HPDE6-E6E7 (cell line): ENCODE measurements around the gene MEF2B.
A peak's percentile ranks its signal among the peaks of the same experiment; 100 is the strongest.
"Not testable (repeated sequence)": the region's sequence is repeated elsewhere in the genome, so short reads cannot be mapped to it uniquely, and the experiment has no call there.

ENCODE experiments used
- DNase-seq: peaks from one replicate; pipeline ENCODE4 v3.0.0; 2011; ENCODE audit warnings: missing footprints; ENCODE audit errors: extremely low spot score

Gene MEF2B

DNA sequence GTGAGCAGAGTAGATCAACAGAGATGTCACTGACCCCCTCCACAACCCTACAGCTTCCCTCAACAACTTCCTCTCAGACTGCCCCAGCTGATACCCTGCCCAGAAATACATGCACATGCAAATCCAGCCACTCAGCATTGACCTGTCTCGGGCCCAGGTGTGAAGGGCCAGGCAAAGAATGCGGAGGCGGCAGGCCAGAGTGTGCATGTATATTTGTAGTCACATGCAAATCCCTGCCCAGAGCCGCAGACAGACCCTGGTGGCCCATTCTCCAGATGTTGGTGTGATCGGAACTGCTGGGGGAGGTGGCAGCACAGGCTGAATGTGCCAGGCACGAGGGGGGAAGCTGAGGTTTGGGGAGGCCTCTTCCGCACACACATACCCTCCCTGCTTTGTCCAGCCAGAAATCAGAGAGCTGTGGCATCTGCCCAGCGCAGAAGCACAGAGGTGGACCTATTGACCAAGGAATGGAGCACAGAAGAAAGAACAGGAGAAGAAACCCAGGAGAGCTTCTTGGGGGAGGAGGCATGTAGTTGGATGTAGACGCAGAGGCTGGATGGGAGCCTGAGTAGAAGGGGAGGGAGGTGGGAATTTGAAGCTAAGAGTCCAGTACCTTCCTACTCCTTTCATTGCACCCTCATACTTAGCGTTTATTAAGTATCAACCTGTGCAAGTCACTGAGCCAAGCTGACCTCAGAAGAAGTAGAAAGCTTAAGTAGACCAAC lies 14.4 kb downstream of the MEF2B start:
- no peak for DNase-seq

- DNase-seq = no peak
Measured at GRCh38 chr19:19154768-19155494, 15.1 kb downstream of the MEF2B start.

DNA sequence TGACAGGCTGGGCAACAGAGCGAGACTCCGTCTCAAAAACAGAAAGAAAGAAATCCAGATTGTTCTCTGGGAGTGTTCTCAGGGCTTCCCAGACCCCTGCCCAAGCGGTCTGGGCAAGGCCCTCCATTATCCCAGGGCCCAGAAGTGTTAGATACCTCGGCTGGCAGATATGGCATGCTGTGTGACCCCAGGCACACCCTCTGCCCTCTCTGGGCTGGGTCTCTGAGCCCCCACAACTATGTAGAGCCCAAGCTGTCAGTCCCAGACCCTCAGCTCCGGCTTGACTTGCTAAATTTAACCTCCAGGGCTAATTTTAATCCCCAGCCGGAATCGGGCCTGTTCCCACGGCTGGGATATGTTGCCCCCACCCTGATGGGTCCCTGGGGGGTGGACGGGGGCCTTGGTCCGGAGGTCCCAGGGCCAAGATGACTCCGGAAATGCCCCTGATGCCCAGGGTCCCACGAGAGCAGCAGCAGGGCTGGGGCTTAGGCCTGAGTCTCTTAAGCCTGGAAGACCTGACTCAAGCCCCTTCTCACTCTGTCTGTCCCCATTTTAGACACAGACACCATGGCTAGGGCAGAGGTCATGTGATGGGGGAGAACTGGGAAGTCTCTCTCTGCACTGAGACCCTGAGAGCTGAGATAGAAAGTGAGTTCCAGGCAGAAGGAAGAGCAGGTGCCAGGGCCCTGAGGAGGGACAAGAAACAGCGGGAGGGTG lies 17.2 kb downstream of the MEF2B start:
- DNase-seq = no peak

GRCh38 chr19:19151418-19151817 lies 18.6 kb downstream of the MEF2B start:
- no peak for DNase-seq

DNA sequence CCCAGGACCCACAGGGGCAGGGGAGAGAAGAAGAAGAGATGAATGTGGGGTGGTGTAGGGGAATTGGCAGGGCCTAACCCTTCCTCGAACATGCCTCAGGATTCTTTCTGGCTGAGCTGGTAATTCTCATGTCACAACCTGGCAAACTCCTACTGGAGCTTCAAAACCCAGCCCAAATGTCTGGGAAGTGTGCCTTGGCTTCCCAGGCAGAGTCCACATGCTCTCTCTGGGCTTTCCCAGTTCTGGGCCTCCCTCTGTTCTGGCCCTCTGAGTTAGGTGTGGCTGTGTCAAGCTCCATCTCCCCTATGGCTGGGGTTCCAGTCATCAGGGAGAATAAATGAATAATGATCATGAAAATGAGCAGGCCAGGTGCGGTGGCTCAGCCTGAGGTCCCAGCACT lies 20.6 kb downstream of the MEF2B start:
- DNase-seq = no peak

- not testable (repeated sequence) for DNase-seq
Measured at GRCh38 chr19:19148504-19148903, 21.6 kb downstream of the MEF2B start.

DNA sequence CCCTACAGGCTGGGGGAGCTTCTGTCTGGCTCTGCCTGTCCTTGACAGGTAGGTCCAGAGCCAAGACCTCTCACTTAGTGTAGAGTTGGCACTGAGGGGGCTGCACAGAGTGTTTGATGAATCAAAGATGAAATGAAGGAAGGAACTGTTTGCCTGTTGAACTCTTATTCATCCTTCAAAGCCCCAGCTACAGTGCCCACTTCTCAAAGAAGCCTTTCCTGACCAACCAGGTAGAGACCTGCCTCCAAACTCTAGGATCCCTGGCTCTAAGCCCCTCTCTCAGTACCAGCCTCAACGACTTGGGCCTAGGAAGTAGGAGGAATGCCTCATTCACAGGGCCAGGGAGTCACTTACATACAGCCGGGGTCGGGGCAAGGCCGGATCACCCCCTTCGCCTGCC lies 22.7 kb downstream of the MEF2B start:
- no peak for DNase-seq

DNA sequence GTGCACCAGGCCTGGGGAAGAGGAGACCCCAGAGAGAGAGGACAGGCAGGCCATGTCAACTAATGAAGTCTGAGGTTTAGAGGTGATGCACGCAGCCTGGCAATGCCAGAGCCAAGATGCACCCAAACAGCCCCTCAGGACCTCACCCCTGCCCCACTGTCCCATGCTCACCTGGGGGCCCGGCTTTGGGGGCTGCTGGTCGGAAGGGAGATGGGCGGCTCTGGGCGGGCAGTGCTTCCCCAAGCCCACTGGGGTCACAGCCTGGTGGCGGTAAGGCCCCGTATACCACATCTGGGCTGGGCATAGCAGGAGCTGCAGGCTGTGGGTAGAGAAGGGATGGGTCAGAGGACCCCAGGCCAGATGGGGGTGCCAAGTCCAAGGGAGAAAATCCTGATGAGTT lies 23.2 kb downstream of the MEF2B start:
- no peak for DNase-seq

DNA sequence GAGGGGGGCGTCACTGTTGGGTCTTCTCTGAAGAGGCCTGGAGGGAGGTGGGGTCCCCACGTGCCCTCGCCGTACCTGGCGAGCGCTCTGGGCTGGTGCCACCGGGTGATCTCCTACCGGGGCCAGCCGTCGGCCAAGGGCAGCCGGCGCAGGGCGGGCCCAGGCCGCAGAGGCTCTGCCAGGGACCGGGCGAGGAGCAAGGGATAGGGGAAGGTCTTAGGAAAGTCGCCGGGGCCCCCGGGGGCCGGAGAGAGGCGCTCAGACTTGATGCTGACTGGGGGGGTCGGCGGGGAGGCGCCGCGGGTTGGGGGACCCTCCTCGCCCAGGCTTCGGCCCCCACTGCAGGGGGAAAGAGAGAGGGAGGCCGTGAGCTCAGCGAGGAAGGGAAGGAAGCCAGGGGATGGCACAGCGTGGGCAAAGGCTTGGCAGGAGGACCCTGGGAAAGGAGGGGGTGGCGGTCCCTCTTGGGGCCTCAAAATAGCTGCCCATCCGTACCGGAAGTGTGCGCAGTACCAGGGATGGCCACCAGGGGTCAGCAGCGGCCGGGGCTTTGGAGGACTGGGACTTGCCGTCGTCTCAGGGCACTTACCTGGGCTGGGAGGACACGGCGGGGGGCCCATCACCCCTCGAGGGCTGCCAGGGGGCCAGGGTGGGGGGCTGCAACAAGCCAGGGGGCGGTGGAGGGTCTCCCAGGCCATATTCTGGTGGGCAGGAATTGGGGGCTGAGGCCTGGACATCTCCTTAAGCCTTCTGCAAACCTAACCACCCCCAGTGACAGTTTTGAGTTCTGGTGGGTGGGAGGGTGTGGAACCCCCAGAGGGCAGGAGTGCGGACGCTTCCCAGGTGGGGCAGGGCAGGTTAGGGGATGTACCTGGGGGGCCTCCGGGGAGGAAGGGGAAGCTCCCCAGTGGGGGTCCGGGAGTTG lies 24.1 kb downstream of the MEF2B start:
- peak; percentile 50 for DNase-seq

DNA sequence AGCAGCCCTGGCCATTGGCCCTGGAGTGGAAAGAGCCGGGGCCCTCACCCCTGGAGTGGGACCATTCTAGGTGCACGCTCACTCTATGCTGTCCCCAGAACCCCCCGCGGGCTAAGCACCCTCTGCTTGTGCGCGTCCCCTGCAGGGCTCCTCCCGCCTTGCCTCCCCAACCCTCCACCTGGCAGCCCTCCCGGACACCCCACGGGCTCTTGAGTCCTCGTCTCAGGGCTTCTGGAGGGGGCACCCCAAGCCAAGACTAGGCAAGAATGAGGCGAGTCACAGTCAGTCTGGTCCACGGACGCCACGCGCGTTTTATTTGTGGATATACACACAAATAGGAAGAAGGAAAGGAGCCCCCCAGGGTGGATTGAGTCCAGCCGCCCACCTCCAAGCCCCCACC lies 24.8 kb downstream of the MEF2B start:
- no peak for DNase-seq

DNA sequence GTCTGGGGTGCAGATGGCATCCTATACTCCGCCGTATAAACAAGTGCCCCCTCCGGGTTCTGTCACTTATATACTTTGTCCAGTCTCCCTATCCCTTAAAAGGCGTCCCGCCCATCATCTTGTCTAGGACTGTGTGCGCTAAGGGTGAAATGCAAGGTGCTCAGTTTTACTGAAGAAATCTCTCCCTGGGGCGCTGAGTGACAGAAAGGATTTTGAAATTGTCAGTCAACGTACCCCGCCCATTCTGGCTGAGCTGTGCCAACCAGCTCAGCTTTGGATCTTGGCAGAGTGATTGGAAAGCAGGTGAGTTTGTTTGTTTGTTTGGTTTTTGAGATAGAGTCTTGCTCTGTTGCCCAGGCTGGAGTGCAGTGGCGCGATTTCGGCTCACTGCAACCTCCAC lies 27.7 kb downstream of the MEF2B start:
- no peak for DNase-seq

DNA sequence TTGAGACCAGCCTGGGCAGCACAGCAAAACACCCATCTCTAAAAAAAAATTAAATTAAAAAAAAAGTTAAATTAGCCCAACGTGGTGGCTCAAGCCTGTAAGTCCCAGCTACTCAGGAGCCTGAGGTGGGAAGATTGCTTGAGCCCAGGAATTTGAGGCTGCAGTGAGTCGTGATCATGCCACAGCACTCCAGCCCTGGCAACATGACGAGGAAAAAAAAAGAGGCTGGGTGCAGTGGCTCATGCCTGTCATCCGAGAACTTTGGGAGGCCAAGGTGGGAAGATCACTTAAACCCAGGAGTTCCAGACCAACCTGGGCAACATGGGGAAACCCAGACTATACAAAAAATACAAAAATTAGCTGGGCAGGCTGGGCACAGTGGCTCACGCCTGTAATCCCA lies 29.6 kb downstream of the MEF2B start:
- no peak for DNase-seq

DNA sequence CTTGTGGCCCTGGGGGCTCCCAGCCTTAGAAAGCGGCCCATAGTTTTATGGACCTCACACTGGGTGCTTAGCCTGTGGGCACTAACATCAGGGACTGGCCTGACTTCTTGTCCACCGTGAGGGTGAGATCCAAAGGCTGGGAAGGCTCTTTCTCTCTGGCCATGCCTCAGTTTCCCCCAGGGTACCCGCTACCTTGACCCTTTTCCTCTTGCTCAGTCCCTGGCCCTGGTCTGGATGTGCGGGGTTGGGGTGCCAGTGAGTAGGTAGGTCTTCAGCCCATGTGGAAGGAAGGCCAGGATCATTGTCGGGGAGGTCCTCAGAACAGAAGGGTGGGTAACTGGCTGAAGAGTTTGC lies 30.2 kb downstream of the MEF2B start:
- DNase-seq = no peak

DNA sequence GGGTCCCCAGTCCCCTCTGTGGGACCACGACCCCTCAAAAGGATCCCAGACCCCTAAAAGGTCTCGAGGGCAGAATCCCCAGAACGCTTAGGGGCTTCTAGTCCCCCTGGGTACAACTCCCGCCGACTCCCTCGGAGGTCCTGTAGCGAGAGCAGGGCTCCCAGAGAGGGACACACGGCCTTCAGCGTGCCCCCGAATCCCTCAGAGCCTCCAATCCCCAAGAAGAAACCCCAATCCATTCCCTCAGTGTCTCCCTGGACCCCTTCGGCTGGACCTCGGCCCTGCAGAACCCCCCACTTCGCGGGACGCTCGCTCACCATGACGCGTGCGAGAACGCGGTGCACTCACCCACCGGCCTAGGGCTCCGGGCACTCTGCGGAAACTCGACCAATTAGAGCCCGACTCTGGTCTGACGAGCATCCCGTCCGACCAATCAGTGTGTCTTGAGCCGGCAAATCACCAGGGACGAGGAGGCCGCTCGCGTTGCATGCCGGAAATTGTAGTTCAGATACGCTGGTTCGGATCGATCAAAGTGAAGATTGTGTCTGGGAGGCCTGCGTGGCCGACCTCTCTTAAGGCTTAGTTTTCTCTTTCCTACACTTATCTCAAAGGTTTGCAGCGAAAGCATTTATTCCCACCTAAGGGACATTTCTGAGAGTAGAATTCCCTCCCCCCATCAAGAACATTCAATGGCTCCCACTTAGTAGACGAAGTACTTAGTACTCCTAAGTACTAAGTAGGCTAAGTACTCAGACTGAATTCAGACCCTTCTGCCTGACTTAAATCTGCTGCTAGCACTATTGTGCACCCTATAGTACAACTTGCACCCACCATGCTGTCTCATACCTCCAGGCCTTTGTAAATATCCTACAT lies 31.7 kb downstream of the MEF2B start, which contains the start of gene TMEM161A:
TMEM161A (minus strand) TSS at position 370 of the 873 bp plus-strand sequence; CDS start at position 320, 50 bp downstream.
- peak; percentile 100 for DNase-seq

GRCh38 chr19:19137556-19138108 lies 32.4 kb downstream of the MEF2B start:
- DNase-seq = no peak

DNA sequence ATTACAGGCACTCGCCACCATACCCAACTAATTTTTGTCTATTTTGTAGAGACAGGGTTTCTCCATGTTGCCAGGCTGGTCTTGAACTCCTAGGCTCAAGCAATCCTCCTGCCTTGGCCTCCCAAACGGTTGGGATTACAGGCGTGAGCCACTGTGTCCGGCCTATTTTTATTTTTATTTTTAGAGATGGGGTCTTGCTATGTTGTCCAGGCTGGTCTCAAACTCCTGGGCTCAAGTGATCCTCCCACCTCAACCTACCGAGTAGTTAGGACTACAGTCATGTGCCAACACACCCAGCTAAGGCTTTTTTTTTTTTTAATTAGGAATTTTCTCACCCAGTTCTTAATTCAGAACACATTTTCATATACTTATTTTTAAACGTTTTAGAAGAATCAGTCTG lies 34.4 kb downstream of the MEF2B start:
- DNase-seq = not testable (repeated sequence)

DNA sequence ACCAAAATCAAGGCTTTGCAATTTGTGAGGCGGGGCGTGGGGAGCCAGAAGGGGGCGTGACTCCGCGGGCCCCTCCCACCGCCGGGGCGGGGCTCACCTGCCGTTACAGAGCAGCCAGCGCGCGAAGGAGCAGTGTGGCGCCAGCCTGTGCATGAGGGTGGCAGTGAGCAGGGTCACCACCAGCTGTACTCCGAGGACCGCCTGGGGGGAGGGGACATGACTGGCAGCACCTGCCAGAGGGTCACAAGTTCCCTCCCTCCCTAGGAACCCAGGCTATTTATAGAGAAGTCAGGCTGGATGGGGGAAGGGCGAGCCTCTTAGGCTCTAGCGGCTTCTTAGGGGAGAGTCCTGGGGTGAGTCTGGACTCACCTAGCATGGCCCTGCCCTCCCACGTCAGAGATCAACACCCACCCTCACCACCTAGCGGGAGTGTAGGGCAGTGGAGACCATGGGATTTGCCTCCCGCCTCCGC lies 35.3 kb downstream of the MEF2B start:
- DNase-seq = no peak

GRCh38 chr19:19133985-19134384 lies 36.1 kb downstream of the MEF2B start:
- DNase-seq = no peak

DNA sequence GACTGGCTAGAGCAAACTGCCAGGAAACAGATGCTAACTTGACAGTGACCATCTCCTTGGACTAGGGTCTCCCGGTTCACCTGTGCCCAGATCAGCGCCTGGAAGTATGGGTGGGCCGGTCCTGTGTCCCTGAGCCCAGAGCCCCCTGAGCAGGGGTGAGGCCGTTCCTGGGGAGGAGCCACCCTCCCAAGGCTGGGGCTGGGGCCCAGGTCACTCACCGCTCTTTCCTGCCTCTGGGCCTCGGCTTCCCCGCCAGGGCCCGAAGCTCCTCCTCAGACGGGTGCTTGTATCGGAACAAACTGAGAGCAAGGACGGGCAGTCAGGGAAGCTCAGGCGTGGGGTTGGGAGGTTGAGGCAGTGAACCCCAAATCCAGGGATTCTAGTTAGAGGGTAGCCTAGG lies 37.2 kb downstream of the MEF2B start:
- DNase-seq = no peak

DNA sequence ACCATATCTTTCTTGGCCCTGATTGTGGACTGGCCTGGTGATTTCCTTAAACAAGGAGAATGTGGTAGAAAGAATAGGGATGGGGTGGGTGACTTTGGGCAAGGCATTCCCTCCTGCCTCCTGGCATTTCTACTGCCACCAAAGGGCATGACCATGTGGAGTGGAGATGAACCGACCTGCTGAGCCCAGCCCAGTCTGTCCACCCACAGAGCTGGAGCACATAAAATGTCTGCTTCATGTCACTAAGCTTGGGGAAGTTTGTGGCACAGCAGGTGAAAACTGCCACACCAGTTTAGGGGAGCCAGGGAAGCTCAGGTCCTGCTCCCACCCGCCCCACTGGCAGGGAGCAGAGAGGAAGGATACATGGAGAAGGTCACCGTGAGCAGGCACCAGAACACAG lies 38.1 kb downstream of the MEF2B start:
- no peak for DNase-seq
